B cell (primary cell): ENCODE data around the gene NPSR1. TPM values are rescaled to one million over a fixed set of nuclear protein-coding genes. Genes with fewer than 3 reads are reported as not detected.

ENCODE experiments used
- ATAC-seq: fragments of 200-7000 bp; cut with Tn5 transposase; one replicate; pipeline ENCODE4 v1.10.0; 2021; ENCODE audit warnings: low read depth, mild to moderate bottlenecking, moderate number of reproducible peaks, moderate library complexity
- CTCF ChIA-PET: fragments of 350-600 bp; sonication (Branson Sonifier 250); formaldehyde crosslinking; loops from one replicate; lab custom pipeline; 2021; ENCODE audit warnings: antibody characterized with exemption, inconsistent platforms; lab: Charles Lee
- POLR2A ChIA-PET: fragments of 350-600 bp; sonication (Branson Sonifier 250); formaldehyde crosslinking; loops from one replicate; lab custom pipeline; 2021; ENCODE audit warnings: antibody characterized with exemption; lab: Charles Lee
- DNase-seq: peaks from one replicate; pipeline ENCODE4 v3.0.0; 2013
- H2AFZ ChIP-seq: 2 replicates; pipeline ENCODE4 v1.6.1; 2012; ENCODE audit warnings: mild to moderate bottlenecking, low read depth, low read length; ENCODE audit not compliant: insufficient read depth, poor library complexity, severe bottlenecking
- H3K27ac ChIP-seq, 2 donors: 1 replicate in 1 of 2; 2 replicates in 1 of 2; pipeline ENCODE4 v1.5.1; 2012 to 2013; ENCODE audit warnings: low read length in 2 of 2, mild to moderate bottlenecking in 2 of 2, moderate library complexity in 1 of 2
- H3K27me3 ChIP-seq, 4 experiments: fragments of 200-600 bp in 1 of 4; sonication (generic) in 1 of 4; replicated peaks in 1 of 4; 1 replicate in 2 of 4; 2 replicates in 2 of 4; pipeline versions ENCODE4 v1.6.1 to v1.7.0; 2013 to 2016; ENCODE audit warnings: low read length in 3 of 4, mild to moderate bottlenecking in 2 of 4, mixed read lengths in 1 of 4, moderate library complexity in 1 of 4; ENCODE audit not compliant: insufficient read depth in 4 of 4, control insufficient read depth in 3 of 4; ENCODE audit errors: control extremely low read depth in 1 of 4
- H3K36me3 ChIP-seq, 2 experiments: replicated peaks in 1 of 2; 1 replicate in 1 of 2; 2 replicates in 1 of 2; pipeline versions ENCODE4 v1.6.1 to v1.7.1; 2013; ENCODE audit warnings: low read length in 1 of 2; ENCODE audit not compliant: insufficient read depth in 2 of 2, control insufficient read depth in 1 of 2; ENCODE audit errors: control extremely low read depth in 1 of 2, extremely low read depth in 1 of 2
- H3K4me1 ChIP-seq, 2 donors: fragments of 200-600 bp in 1 of 2; sonication (generic) in 1 of 2; 1 replicate in 1 of 2; 2 replicates in 1 of 2; pipeline versions ENCODE4 v1.5.1 to v1.6.1; 2013 to 2017; ENCODE audit warnings: low read length in 2 of 2; ENCODE audit not compliant: control insufficient read depth in 2 of 2, insufficient read depth in 2 of 2
- H3K4me2 ChIP-seq: replicated peaks from 2 replicates; pipeline ENCODE3; 2012; ENCODE audit warnings: mild to moderate bottlenecking, low read depth, low read length; ENCODE audit not compliant: poor library complexity, severe bottlenecking
- H3K4me3 ChIP-seq, 5 experiments: fragments of 200-600 bp in 1 of 5; sonication (generic) in 1 of 5; 1 replicate in 3 of 5; 2 replicates in 2 of 5; pipeline versions ENCODE4 v1.5.1 to v1.7.0; 2011 to 2016; ENCODE audit warnings: low read length in 4 of 5, mild to moderate bottlenecking in 4 of 5, low read depth in 2 of 5, control low read depth in 1 of 5, moderate library complexity in 1 of 5; ENCODE audit not compliant: insufficient read depth in 1 of 5; ENCODE audit errors: control extremely low read depth in 1 of 5, extremely low read depth in 1 of 5
- H3K79me2 ChIP-seq: fragments of 200-600 bp; sonication (generic); one replicate; pipeline ENCODE4 v1.6.0; 2016; ENCODE audit warnings: low read length; ENCODE audit not compliant: control insufficient read depth, insufficient read depth
- H3K9ac ChIP-seq: fragments of 200-600 bp; sonication (generic); 2 replicates; pipeline ENCODE4 v1.6.1; 2017; ENCODE audit warnings: mild to moderate bottlenecking, low read length, moderate library complexity
- H3K9me3 ChIP-seq, 3 donors: one replicate each; pipeline versions ENCODE4 v1.6.1 to v1.7.1; 2013; ENCODE audit warnings: low read length in 2 of 3; ENCODE audit not compliant: control insufficient read depth in 2 of 3, insufficient read depth in 1 of 3; ENCODE audit errors: control extremely low read depth in 1 of 3
- H4K20me1 ChIP-seq: 2 replicates; pipeline ENCODE4 v1.6.0; 2012; ENCODE audit warnings: mild to moderate bottlenecking, low read length; ENCODE audit not compliant: insufficient read depth, control insufficient read depth, poor library complexity, severe bottlenecking
- H3K27ac Mint-ChIP-seq: one replicate; pipeline ENCODE4 v1.8.0; 2021; ENCODE audit warnings: mixed read lengths
- H3K27me3 Mint-ChIP-seq: one replicate; pipeline ENCODE4 v1.8.0; 2021; ENCODE audit warnings: mixed read lengths
- H3K4me1 Mint-ChIP-seq: one replicate; pipeline ENCODE4 v1.8.0; 2021; ENCODE audit warnings: mixed read lengths
- H3K4me3 Mint-ChIP-seq: one replicate; pipeline ENCODE4 v1.8.0; 2021; ENCODE audit warnings: mixed read lengths
- H3K9me3 Mint-ChIP-seq: one replicate; pipeline ENCODE4 v1.8.0; 2022; ENCODE audit warnings: mixed read lengths; ENCODE audit not compliant: insufficient read depth
- EZH2 ChIP-seq: IDR thresholded peaks from 2 replicates; pipeline ENCODE4 v1.6.1; 2012; ENCODE audit warnings: borderline replicate concordance, low read depth, mild to moderate bottlenecking, moderate library complexity, low read length; ENCODE audit not compliant: insufficient read depth, poor library complexity, severe bottlenecking
- WGBS: methylation state at CpG from one replicate; pipeline ENCODE4 v1.1.5; 2013; ENCODE audit warnings: missing lambda C conversion rate; ENCODE audit not compliant: insufficient coverage; 5-methylcytosine and 5-hydroxymethylcytosine counted together
- intact Hi-C: fragments of 100-400 bp; cut with micrococcal nuclease; formaldehyde crosslinking; loops from one replicate; pipeline ENCODE4 v1.10.0; 2022
- polyA plus RNA-seq: library from polyadenylated mRNA; depleted of rRNA; stranded (reverse); fragments of >200 nt; gene quantifications from 2 replicates; pipeline ENCODE4 v1.2.3, GENCODE V29; 2012
- total RNA-seq, 2 donors: library from RNA; stranded (reverse); fragments of 120-200 nt in 1 of 2; gene quantifications; 1 replicate in 1 of 2; 2 replicates in 1 of 2; pipeline versions ENCODE4 v1.2.3 to v1.2.4, GENCODE V29; 2013 to 2022
- TF ChIP-seq, protein P1 (sequence below): fragments of 200-600 bp; IDR thresholded peaks from one replicate; pipeline ENCODE4 v1.8.0; 2022; ENCODE audit warnings: antibody characterized with exemption, mild to moderate bottlenecking

The NPSR1 gene
- total and polyA plus RNA-seq, 2 donors (not counting 1 experiment from before 2014, with no cell fraction given), result not detected

DNA sequence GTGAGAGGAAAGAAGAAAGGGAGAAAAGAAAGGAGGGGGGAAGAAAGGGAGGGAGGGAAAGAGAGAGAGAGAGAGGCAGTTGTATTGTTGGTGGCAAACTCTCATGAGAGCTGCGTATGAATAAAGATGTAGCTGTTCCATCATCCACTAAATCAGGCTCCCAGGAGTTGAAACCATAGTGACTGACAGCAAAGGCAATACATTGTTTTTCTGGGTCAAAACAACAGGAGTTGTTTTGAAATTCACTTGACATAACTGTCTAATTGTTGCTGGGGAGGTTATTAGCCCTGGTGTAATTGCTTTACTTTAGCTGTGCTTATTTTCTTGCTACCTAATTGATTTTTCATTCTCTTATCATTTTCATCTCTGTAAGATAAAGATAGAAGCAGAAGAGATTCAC, 173.4 kb downstream of the NPSR1 start:
- Mint-ChIP-seq H3K27ac (no peak overlapping the region), H3K27me3 (peaks cover 4% of the 10 kb centered on the region), H3K9me3 (no peaks in the 10 kb centered on the region), H3K4me1 (no peaks in the 10 kb centered on the region), H3K4me3 (no peak overlapping the region)
- H3K9me3 ChIP-seq, result no peaks in the 10 kb centered on the region
- no peaks in the 10 kb centered on the region for H4K20me1 ChIP-seq
- H3K36me3 ChIP-seq, result no peaks in the 10 kb centered on the region
- intact Hi-C loops, result no loop called here
- WGBS, result no CpG with 5 or more reads among the region's 1 CpG
- no peak overlapping the region for H3K27ac ChIP-seq
- POLR2A ChIA-PET, result no interaction called here
- no peaks in the 10 kb centered on the region for H3K27me3 ChIP-seq
- no peak overlapping the region for H3K4me3 ChIP-seq
- H3K4me1 ChIP-seq, result no peaks in the 10 kb centered on the region
- TF ChIP-seq, protein P1, sequence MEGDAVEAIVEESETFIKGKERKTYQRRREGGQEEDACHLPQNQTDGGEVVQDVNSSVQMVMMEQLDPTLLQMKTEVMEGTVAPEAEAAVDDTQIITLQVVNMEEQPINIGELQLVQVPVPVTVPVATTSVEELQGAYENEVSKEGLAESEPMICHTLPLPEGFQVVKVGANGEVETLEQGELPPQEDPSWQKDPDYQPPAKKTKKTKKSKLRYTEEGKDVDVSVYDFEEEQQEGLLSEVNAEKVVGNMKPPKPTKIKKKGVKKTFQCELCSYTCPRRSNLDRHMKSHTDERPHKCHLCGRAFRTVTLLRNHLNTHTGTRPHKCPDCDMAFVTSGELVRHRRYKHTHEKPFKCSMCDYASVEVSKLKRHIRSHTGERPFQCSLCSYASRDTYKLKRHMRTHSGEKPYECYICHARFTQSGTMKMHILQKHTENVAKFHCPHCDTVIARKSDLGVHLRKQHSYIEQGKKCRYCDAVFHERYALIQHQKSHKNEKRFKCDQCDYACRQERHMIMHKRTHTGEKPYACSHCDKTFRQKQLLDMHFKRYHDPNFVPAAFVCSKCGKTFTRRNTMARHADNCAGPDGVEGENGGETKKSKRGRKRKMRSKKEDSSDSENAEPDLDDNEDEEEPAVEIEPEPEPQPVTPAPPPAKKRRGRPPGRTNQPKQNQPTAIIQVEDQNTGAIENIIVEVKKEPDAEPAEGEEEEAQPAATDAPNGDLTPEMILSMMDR, result no peak
- no peak for TF ChIP-seq EZH2
- H2AFZ ChIP-seq, result no peak overlapping the region
- H3K9ac ChIP-seq, result no peak overlapping the region
- DNase-seq (no peak), ATAC-seq (no peak)
- CTCF ChIA-PET, result no interaction called here
- H3K79me2 ChIP-seq, result no peaks in the 10 kb centered on the region
- H3K4me2 ChIP-seq, result no peak overlapping the region

DNA sequence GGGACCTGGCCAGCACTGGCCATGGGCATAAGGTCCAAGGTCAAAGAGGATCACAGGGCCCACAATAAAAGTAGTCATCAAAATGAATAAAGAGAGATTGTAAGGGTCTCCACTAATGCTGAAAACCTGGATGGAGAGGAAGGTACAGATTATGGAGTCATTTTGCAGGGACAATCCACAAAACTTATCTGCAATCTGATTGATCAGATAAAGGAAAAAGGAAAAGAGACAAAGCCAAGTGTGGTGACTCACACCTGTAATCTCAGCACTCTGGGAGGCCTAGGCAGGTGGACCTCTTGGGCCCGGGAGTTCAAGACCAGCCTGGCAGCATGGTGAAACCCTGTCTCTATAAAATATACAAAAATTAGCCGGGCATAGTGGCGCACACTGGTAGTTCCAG, 174.0 kb downstream of the NPSR1 start:
- Histone ChIP-seq H3K27ac (no peak overlapping the region), H3K4me1 (no peaks in the 10 kb centered on the region), H3K9ac (no peak overlapping the region), H3K27me3 (no peaks in the 10 kb centered on the region), H3K4me3 (no peak overlapping the region), H2AFZ (no peak overlapping the region), H3K9me3 (no peaks in the 10 kb centered on the region), H4K20me1 (no peaks in the 10 kb centered on the region), H3K4me2 (no peak overlapping the region), H3K79me2 (no peaks in the 10 kb centered on the region), H3K36me3 (no peaks in the 10 kb centered on the region)
- Mint-ChIP-seq H3K27me3 (peaks cover 4% of the 10 kb centered on the region), H3K9me3 (no peaks in the 10 kb centered on the region), H3K27ac (no peak overlapping the region), H3K4me3 (no peak overlapping the region), H3K4me1 (no peaks in the 10 kb centered on the region)
- TF ChIP-seq EZH2, result no peak
- TF ChIP-seq, protein P1, result no peak
- ATAC-seq (no peak), DNase-seq (no peak)
- intact Hi-C loops, result no loop called here
- CTCF ChIA-PET, result no interaction called here
- POLR2A ChIA-PET, result no interaction called here
- WGBS, result 90% methylated on average over 2 of the region's 3 CpGs
